NCI-H748 (cell line): ENCODE measurements around the gene FGFR3.

Experiments used
- DNase-seq: peaks from one replicate; lab custom pipeline; 2025; ENCODE audit not compliant: unreplicated experiment; lab: John Stamatoyannopoulos, UW

Gene FGFR3

DNA sequence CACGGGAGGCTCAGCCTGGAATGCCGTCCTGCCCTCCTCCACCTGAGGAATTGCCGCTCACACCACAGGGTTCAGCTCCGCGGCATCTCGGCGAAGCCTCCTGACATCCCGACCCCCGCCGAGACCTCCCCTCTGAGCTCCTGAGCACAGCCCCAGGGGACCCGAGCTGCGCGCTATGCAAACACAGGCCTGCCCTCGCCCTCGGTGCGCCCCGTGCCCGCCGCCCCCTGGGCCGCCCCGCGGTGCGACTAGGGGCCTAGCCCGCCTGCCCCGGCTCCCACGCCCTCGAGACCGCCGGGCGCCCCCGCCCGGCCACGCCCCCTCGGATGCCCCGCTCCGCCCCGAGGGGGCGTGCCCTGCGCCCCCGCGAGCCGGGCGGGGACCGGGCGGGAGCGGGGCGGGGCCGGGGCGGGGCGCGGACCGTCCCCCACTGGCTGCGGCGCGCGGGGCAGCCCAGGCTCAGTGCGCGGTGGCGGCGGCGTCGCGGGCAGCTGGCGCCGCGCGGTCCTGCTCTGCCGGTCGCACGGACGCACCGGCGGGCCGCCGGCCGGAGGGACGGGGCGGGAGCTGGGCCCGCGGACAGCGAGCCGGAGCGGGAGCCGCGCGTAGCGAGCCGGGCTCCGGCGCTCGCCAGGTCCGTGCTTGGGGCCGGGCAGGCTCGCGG lies at the start of gene FGFR3:
FGFR3 (plus strand) TSS at position 462 of the 664 bp plus-strand sequence. CDS start 642 bp downstream, outside the sequence.
- DNase-seq, result peak; percentile 27

DNA sequence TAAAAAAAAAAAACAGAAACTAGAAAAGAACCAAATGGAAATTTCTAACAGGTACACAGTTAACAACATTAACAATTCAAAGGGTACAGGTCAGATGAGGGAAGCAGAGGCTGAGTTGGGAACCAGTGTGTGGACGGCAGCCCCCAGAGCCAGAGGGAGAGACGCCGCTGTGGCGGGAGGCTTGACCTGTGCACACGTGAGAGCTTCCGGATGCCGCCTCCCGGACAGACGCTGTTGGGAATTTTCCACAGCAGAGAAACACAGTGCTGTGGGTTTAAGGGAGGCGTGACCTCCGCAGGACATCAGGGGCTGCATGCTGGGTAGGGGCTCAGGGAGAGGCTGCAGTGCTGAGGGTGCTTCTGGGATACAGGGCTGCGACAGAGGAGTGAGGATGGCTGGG lies 49.5 kb upstream of the FGFR3 start:
- DNase-seq, result no peak

DNA sequence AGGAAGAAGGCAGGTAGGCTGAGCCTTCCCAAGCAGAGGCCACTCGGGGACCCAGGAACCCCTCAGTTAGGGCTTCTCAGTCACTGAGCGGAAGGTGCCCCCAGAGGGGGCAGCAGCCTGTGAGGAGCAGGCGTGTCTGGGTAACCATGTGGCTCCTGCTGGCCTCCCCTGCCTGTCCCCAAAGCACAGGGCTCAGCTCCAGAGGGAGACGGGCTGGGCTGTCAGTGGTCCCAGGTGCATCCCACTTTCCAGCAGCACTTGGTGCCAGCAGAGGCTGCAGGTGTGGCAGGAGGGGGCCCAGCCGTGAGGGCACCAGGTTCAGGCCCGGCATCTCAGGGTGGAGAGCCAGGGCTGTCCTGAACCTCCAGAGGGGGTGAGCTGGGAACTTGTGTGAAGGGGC lies 49.1 kb upstream of the FGFR3 start:
- DNase-seq, result no peak

DNA sequence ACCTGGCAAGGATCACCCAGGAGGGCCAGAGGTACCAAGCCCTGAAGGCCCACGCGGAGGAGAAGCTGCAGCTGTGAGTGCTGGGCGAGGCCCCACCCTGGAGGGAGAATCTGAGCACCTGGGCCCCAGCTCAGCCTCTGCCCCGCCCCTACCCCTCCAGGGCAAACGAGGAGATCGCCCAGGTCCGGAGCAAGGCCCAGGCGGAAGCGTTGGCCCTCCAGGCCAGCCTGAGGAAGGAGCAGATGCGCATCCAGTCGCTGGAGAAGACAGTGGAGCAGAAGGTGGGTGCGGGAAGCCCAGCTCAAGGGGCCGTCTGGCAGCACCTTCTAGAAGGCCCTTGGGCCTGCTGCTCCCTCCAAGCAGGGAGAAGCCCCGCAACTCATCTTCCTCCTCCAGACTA lies 48.5 kb upstream of the FGFR3 start:
- DNase-seq, result no peak

DNA sequence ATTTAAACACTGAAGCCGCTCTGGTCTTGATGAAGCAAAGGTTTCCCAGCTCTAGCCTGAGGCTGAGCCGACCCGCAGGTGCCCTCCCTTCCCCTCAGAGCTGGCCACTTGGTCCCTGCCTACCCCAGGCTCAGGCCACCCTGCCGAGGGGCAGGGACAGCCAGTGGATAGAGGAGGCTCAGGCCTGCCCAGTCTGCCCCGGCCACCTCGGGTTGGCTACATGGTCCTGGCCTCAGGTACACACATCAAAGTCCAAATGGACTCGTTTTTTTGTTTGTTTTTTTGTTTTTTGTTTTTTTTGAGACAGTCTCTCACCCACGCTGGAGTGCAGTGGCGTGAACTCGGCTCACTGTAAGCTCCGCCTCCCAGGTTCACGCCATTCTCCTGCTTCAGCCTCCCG lies 47.9 kb upstream of the FGFR3 start:
- DNase-seq, result no peak

DNA sequence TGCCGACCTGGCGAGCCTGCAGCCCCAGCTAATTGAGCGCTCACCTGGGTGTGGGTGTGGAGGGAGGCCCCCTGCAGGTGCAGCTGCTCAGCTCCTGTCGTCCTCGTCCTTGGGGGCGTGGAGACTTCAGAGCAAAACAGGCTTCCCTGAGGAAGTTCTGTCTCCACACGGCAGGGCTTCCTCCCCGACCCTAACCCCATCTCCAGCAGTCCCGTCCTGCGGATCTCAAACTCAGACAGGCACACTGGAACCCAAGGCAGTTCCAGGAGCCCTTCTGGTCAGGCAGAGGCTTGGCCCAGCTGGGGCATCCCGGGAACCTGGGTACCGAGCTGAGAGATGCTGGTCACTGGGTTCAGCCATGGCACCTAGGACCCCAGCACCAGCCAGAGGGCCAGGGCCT lies 47.4 kb upstream of the FGFR3 start:
- no peak for DNase-seq

DNA sequence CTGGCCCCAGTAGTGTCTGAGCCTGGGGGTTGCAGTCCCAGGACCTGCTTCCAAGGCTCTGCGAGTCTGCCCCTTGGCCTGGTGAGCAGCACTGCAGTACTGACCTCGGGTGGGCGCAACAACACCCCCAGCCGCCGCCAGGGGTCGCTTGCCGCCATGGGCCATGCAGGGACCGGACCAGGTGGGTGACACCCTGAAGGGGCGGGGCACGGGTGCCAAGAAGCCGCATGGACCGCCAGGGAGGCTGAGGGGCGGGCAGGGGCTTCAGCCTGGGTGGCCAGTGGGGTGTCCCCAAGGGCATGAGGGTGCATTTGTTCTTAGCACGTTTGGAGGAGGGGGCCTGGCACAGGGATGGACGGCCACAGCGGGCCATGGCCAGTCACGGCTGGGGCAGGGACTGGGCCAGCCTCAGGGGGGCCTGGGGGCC lies 46.8 kb upstream of the FGFR3 start:
- peak; percentile 44 for DNase-seq

DNA sequence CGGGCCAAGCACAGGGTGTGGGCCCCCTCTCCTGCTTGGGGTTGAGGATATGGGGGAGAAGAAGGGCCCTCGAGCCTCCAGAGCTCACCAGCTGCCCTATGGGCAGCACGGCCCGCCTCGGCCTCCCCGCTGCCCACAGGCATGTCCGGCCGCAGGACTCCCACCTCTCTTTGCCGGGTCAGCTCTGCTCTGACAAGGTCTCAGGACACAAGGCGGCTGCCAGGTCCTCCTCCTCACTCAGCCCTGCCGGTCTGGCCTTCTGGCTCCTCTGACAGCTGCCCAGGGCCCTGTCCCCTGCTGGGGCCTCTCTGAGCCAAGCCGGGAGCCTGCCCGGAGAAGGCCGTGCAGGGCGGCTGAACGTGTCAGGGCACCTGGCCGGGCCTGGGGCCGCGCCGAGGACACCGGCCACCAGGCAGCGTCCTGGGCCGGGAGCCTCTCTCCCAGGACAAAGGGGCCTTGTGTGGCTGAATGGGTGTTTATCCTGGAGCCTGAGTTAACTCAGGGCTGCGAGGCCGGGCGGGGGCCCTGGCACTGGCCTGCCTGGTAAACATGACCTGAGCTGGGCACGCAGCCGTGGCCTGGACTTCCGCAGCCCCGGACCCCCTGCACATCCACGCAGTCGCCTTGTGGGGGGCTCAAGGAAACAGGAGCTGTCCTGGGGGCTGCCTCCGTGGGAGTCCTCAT lies 46.0 kb upstream of the FGFR3 start:
- no peak for DNase-seq

DNA sequence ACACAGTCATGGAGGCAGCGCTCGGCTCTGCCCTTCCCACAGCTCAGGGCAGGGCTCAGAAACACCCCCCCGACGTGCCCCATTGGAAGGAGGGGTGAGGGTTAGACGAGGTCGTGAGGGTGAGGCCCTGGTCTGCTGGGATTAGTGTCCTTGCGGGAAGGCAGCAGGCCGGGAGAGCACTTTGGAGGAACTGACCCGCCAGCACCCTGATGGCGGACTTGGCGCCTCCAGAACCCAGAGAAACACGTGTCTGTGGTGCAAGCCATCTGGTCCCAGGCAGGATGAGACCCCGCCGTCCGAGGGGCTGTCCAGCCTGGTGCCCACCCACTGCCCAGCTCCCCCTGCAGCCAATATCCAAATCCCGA lies 45.5 kb upstream of the FGFR3 start:
- no peak for DNase-seq

DNA sequence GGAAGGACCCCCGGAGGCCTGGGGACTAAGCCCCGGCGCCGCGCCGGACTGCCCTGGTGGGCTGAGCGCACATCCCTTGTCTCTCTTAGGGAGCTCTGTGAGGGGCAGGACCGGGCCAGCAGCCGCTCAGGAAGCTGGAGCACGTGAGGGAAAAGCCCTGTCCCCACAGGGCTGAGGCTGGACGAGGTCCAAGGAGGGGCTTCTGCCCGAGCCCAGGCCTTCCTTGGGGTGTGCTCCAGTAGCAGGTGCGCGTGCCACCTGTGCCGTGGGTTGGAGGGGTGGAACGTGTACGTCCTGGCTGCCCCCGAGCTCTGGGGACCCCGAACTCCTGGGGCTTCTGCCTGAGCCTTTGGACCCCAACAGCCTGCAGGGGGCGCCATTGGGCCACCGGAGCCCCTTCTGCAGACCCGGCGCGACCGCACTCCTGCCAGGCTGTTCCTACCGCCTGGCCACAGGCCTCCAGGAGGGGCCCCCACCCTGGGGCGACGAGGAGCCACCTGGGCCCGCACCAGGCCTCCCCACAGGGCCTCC lies 44.6 kb upstream of the FGFR3 start:
- peak; percentile 49 for DNase-seq

DNA sequence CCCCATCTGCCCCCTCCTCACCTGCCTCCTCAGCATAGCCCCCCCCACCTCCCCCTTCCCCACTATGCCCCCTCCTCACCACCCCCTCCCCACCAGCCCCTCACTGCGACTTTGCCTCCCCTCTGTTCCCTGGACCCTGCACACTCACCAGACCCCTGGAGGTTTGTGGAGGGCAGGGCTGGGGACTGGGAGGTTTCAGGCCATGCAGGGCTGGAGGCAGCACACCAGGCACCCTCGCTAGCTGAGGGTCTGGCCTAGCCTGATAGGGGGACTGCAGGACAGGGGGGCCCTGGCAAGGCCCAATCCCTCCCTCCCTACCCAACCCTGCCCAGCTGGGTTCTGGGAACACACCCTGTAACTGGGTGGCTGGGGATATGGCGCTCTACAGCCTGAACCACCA lies 43.7 kb upstream of the FGFR3 start:
- no peak for DNase-seq

DNA sequence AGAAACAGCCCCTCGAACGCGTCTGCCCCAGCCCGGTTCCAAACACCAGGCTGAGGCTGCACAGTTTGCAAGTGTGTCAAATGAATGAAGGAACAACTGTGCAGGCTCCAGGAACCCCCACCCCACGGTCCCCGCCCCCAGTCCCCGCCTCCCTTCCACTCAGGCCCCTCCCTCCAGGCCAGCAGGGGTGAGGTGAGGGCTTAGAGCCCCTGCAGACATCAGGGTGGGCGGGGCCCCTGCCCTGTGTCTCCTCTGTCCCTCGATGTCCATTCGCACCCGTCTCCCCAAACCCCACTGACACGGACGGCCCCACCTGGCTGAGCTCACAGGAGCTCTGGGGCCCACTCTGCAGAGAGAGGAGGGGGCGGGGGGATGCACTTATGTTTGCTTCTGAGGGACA lies 43.3 kb upstream of the FGFR3 start:
- DNase-seq, result no peak

DNA sequence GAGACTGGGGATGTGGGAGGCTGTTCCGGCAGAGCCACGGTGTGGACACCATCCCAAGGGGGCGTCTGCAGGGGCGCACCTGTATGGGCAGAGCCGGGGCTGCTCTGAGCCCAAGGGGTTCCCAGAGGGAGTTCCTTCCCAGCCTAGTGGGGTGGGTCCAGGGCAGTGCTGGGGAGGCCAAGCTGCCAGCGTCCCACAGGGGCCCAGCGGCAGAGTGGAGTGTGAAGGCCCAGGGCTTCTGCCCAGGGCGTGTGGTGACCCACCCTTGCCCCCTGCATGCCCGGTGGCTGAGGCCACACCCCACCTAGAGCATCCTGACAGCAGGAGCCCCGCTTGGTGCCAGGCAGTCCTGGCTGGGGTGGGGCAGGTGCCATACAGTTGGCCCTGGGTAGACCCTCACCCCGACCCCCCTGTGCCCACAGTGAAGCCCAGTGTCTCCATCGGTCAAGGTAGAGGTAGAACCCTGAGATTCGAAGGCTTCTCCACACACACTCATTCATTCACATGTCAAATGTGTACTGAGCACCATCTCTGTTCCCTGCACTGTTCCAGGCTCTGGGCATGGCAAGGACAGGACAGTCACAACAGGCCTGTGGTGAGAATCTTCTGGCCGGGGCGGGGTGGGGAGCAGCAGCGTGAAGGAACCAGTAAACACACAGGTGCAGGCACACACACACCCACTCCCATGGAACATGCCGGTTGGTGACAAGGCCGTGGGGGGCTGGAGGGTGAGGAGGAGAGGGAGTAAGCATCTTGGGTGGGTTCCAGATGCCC lies 42.5 kb upstream of the FGFR3 start:
- DNase-seq, result no peak

DNA sequence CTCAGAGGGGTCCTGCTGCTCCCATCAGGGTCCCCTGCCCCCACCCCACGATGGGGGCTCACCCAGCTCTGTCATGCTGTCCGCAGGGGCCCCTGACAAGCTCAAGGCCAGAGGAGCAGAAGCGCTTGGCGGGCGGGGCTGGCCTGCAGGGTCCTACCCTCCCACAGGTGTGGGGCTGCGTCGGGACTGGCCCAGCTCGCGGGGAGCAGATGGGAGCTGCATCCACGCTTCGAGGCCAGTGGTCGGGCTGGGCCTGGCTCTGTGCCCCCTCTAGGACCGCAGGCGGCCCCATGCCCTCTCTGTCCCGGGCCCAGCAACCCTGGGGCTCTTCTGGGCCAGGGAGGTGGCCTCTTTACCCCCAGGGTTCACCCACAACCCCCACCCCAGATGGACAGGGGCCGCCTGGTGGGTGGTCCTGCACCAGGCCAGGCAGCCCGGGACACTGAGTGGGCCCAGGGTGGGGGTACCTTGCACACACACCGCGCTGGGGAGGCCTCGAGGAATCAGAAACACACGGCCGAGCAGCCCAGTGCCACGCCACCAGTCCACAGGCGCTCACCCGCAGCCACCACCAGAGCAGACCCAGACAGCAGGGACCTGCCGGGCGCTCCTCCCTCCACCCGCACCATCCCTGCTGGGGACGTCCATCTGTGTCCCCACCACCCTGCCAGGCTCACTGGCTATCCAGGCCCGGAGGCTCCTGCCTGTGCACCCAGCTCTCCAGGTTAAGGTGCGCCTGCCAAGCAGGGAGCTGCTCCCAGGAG lies 41.8 kb upstream of the FGFR3 start:
- no peak for DNase-seq

DNA sequence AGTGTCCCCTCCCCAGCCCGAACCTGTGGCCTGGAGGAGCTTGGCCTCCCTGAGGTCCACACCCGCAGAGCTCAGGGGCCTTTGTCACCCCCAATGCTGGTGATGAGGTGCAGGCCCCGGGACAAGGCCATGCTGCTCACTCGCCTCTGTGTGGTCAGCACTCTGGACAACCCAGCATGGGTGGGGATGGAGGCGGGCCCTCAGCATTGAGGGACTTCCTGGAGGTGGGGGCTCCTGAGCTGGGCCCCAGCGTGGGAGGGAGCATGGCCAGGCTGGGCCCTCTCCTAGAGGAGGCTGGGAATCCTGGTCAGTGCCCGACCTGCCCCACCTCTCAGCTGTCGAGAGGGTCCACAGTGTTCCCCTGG lies 41.2 kb upstream of the FGFR3 start:
- DNase-seq, result no peak

DNA sequence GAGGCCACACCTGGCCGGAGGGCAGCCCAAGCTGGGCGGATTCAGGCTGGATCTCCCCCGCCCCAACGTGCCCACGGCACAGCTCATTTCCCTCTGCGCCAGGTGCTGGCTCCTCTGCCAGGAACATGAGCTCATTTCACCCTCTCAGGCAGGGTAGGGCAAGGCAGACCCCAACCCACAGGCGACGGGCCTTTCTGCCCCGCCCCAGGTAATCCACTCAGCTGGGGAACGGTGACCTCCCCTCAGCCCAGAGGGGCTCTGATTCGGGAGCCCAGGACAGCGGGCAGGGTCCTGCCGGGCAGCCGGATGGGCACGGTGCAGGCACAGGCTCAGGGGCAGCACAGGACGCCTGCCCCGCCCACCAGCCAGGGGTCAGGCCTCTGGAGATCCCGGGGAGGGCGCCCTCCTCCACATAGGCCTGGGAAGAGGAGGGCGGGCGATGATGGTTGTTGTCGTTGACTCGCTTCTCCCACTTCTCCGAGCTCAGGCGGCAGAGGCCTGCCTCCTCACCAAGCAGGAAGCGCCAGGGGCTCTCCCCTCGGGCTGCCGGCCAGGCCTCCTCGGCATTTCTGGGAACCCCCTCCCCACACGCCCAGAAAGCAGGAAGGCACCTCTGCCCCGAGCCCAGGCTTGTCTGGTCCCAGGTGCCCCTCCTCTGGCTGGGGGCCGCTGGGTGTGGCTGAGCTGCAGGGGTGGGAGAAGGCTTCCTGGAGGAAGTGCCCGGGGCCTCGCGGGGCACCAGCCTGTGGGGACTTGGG lies 40.6 kb upstream of the FGFR3 start:
- DNase-seq, result no peak

DNA sequence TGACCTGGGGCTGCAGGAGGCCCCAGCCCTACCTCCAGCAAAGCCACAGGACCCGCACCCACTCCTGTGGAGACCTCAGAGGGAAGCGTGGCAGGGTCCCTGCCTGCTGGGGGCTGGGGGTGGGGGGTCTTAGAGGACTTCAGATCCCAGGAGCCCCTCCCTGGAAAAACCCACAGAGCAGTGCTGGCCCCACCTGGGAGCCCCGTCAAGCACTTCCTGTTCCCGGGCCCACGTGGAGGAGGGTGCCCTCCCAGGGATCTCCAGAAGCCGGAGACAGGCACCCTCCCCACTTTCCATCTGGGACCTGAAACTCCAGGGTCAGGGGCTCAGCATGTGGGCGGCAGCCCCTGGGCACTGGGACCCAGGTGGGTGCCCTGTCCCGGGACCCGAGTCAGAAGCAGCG lies 39.8 kb upstream of the FGFR3 start:
- no peak for DNase-seq

DNA sequence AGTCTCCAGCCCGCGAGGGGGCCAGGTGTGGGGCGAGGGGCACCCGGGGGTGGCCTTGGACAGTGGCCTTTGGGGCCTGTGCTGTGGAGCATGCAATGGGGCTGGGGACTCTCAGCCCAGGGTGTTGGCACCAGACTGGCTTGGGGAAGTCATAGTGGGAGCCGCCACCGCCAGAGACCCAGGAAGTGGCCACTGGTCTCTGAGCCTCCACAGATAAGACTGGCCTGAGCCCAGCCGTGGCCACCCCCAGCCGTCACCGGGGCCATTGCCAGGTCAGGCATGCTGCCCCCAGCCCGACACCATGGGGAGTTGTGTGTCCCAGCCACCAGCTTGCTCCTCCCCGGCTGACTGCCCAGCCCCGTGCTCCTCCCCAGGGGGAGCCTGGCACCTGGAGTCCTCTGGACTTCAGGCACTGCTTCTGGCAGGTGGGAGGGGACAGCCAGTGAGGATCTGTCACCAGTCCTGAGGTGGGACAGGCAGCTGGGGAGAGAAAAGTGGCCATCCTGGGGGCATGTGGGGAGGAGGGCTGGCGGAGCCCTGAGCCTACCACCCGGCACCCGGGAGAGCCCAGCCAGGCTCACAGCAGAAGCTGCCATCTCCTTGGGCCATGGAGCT lies 39.3 kb upstream of the FGFR3 start:
- DNase-seq, result no peak

DNA sequence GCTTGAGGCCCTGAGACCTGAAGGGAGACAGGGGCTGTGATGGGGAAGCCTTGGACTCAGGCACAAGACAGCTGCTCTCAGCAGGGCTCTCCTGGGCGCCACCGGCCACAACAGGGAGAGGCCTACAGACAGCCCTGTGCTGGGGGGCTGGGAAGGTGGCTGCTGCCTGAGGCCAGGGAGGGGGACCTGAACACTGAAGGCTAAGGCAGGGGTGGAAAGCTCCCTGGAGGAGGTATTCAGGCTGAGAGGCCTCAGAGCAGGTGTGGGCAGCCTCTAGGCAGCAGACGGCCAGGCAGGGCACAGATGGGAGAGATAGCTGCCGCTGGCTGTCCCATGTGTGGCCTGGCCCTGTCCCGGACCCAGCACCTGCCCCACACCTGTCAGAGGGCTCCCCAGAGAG lies 38.8 kb upstream of the FGFR3 start:
- DNase-seq, result no peak

DNA sequence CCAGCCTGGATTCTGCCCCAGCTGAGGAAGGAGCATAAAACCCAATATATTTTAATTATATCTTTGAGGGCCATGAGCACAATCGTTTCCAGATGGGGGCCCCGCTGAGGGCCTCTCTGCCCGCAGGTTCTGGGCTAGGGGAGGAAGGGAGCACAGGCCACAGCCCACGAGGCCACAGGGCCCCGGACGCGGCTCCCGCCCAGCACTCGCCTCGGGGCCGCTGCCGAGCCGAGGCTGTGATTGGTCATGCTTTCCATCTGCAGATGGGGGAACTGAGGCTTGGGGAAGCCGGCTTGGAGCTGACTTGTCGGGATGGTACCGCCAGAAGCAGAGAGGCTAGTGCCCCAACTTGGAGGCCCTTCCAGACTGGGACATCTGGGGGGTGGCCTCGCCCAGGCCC lies 37.8 kb upstream of the FGFR3 start:
- no peak for DNase-seq
